Measurements from ENCODE around the gene MVB12B. TPM values are rescaled to one million over a fixed set of nuclear protein-coding genes. Genes with fewer than 3 reads are reported as not detected.

MVB12B gene
- total RNA-seq, 4 donors from 2014 or later, result 6.1 to 18.0 (median 13.2) TPM

- TF ChIP-seq POLR2A (IDR thresholded peaks at IDR 0.05), result no peak
- no peak for TF ChIP-seq CTCF (IDR thresholded peaks at IDR 0.05 in 4 of 5, conservative IDR thresholded peaks at IDR 0.05 in 1 of 5)
- no peak for DNase-seq
- intact Hi-C loops (cut with DNase I; ENCODE audit: low total_unique reads), result no loop called here
These were observed 128.2 kb downstream of the MVB12B start for GRCh38 chr9:126454795-126455194.

GRCh38 chr9:126456441-126457174, 130.0 kb downstream of the MVB12B start:
- H3K27ac ChIP-seq, result no peak overlapping the region
- intact Hi-C loops (cut with DNase I; ENCODE audit: low total_unique reads), result no loop called here
- H3K36me3 ChIP-seq, result no peaks in the 10 kb centered on the region
- in situ Hi-C loops (cut with MboI; ENCODE audit: low sequenced_read_pairs in 4 of 4), result no loop called here
- H3K27me3 ChIP-seq, result no peaks in the 10 kb centered on the region
- no peak for TF ChIP-seq CTCF (IDR thresholded peaks at IDR 0.05 in 4 of 5, conservative IDR thresholded peaks at IDR 0.05 in 1 of 5)
- TF ChIP-seq POLR2A (IDR thresholded peaks at IDR 0.05), result no peak
- DNase-seq, result no peak
- H3K9me3 ChIP-seq, result no peaks in the 10 kb centered on the region
- no peak overlapping the region for H3K4me3 ChIP-seq
- no peak for ATAC-seq
- no peaks in the 10 kb centered on the region for H3K4me1 ChIP-seq

More at GRCh38 chr9:126454795-126455194, 128.2 kb downstream of the MVB12B start:
- no peaks in the 10 kb centered on the region for H3K27me3 ChIP-seq
- in situ Hi-C loops (cut with MboI; ENCODE audit: low sequenced_read_pairs in 4 of 4), result no loop called here
- H3K9me3 ChIP-seq, result no peaks in the 10 kb centered on the region
- no peaks in the 10 kb centered on the region for H3K36me3 ChIP-seq
- H3K4me1 ChIP-seq, result no peaks in the 10 kb centered on the region
- H3K27ac ChIP-seq, result no peak overlapping the region
- no peak for ATAC-seq
- H3K4me3 ChIP-seq, result no peak overlapping the region

DNA sequence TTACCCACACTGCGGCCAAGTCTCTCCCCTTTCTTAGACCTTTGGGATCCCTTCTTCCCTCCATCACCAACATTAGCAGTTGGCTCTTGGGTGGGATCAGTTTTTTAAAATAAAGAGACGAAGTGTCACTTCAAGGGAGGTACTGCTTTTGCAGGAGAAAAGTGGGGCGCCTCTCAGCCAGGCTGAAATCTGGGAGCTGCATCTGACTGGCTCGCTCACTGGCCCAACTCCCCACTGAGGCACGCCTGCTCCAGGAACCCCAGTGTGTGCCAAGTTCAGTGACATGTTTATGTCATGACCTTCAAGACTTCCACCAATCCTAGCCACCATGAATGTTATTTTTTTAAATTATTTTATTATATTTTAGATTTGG, 130.5 kb downstream of the MVB12B start:
- no peaks in the 10 kb centered on the region for H3K36me3 ChIP-seq
- ATAC-seq, result no peak
- no peak overlapping the region for H3K27ac ChIP-seq
- in situ Hi-C loops (cut with MboI; ENCODE audit: low sequenced_read_pairs in 4 of 4), result no loop called here
- no peaks in the 10 kb centered on the region for H3K4me1 ChIP-seq
- TF ChIP-seq POLR2A (IDR thresholded peaks at IDR 0.05) (no peak), CTCF (IDR thresholded peaks at IDR 0.05 in 4 of 5, conservative IDR thresholded peaks at IDR 0.05 in 1 of 5) (no peak)
- intact Hi-C loops (cut with DNase I; ENCODE audit: low total_unique reads), result no loop called here
- H3K27me3 ChIP-seq, result no peaks in the 10 kb centered on the region
- no peak overlapping the region for H3K4me3 ChIP-seq
- no peaks in the 10 kb centered on the region for H3K9me3 ChIP-seq
- DNase-seq, result no peak

GRCh38 chr9:126457890-126458289, 131.3 kb downstream of the MVB12B start:
- no peak overlapping the region for H3K27ac ChIP-seq
- H3K4me3 ChIP-seq, result no peak overlapping the region
- H3K36me3 ChIP-seq, result no peaks in the 10 kb centered on the region
- no peak for DNase-seq
- H3K9me3 ChIP-seq, result no peaks in the 10 kb centered on the region
- H3K27me3 ChIP-seq, result no peaks in the 10 kb centered on the region
- in situ Hi-C loops (cut with MboI; ENCODE audit: low sequenced_read_pairs in 4 of 4) (no loop called here), intact Hi-C loops (cut with DNase I; ENCODE audit: low total_unique reads) (no loop called here)
- ATAC-seq, result no peak
- no peaks in the 10 kb centered on the region for H3K4me1 ChIP-seq
- TF ChIP-seq POLR2A (IDR thresholded peaks at IDR 0.05) (no peak), CTCF (IDR thresholded peaks at IDR 0.05 in 4 of 5, conservative IDR thresholded peaks at IDR 0.05 in 1 of 5) (no peak)

DNA sequence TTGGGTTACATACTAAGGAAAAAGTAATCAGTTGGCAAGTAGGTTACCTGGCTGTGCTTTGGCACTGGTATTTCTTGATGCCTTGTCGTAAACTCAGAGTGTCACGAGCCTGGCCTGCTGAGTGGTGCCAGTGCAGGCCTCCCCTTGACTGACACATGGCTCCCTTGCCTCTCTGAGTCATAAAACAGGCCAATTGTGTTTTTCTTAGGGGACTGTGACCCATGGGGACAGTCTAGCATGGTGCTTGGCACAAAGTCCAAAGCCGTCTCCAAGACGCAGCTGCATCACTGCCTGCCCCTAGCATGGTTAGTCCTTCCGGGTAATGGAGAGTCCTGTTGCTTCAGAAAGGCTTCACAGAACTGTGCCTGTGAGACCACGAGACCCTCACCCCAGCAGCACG, 132.5 kb downstream of the MVB12B start:
- DNase-seq (no peak), ATAC-seq (peak in 1 of 2 donors; percentile 71)
- TF ChIP-seq POLR2A (IDR thresholded peaks at IDR 0.05) (no peak), CTCF (IDR thresholded peaks at IDR 0.05 in 4 of 5, conservative IDR thresholded peaks at IDR 0.05 in 1 of 5) (no peak)
- intact Hi-C loops (cut with DNase I; ENCODE audit: low total_unique reads), result no loop called here
- Histone ChIP-seq H3K9me3 (no peaks in the 10 kb centered on the region), H3K4me3 (no peak overlapping the region), H3K4me1 (no peaks in the 10 kb centered on the region), H3K27ac (peak overlapping the region in 1 of 4 donors; percentile 13), H3K27me3 (no peaks in the 10 kb centered on the region), H3K36me3 (no peaks in the 10 kb centered on the region)
- in situ Hi-C loops (cut with MboI; ENCODE audit: low sequenced_read_pairs in 4 of 4), result no loop called here
